Thymus (tissue), 14 donors: ENCODE measurements around the gene RAB27B. TPM values are rescaled to one million over a fixed set of nuclear protein-coding genes. Genes with fewer than 3 reads are reported as not detected.

Experiments used
- DNase-seq, 9 donors: peaks; one replicate each; pipeline ENCODE4 v3.0.0-alpha.2; 2013; ENCODE audit warnings: low spot score in 9 of 9, low read depth in 6 of 9, missing footprints in 1 of 9
- H3K27ac ChIP-seq, 2 donors: one replicate each; pipeline ENCODE4 v1.5.1; 2013; ENCODE audit warnings: control low read depth in 1 of 2, low read depth in 1 of 2, low read length in 1 of 2, mild to moderate bottlenecking in 1 of 2, moderate library complexity in 1 of 2
- H3K27me3 ChIP-seq, 2 donors: one replicate each; pipeline ENCODE4 v1.5.1; 2013; ENCODE audit warnings: low read length in 1 of 2; ENCODE audit not compliant: control insufficient read depth in 2 of 2, insufficient read depth in 1 of 2
- H3K36me3 ChIP-seq, 2 donors: one replicate each; pipeline ENCODE4 v1.5.1; 2013; ENCODE audit warnings: low read length in 1 of 2, mild to moderate bottlenecking in 1 of 2, moderate library complexity in 1 of 2; ENCODE audit not compliant: control insufficient read depth in 2 of 2, insufficient read depth in 2 of 2
- H3K4me1 ChIP-seq, 2 donors: one replicate each; pipeline ENCODE4 v1.5.1; 2013; ENCODE audit warnings: low read length in 2 of 2; ENCODE audit not compliant: control insufficient read depth in 2 of 2, insufficient read depth in 2 of 2
- H3K4me3 ChIP-seq, 2 donors: one replicate each; pipeline ENCODE4 v1.5.1; 2013; ENCODE audit warnings: low read length in 2 of 2, control low read depth in 1 of 2, mild to moderate bottlenecking in 1 of 2
- H3K9me3 ChIP-seq, 2 donors: one replicate each; pipeline ENCODE4 v1.5.1; 2013; ENCODE audit warnings: low read length in 1 of 2, mild to moderate bottlenecking in 1 of 2; ENCODE audit not compliant: control insufficient read depth in 2 of 2, insufficient read depth in 1 of 2
- WGBS: extraction: QIAGEN DNeasy Blood & Tissue Kit; methylation state at CpG from one replicate; pipeline ENCODE4 v1.1.7; 2013; 5-methylcytosine and 5-hydroxymethylcytosine counted together
- long read RNA-seq, 10 donors: transcript quantifications; one replicate each; lab custom pipeline, GENCODE V29; 2026
- polyA plus RNA-seq: library from polyadenylated mRNA; stranded (reverse); fragments of 200-250 nt; gene quantifications from one replicate; pipeline ENCODE4 v1.2.3, GENCODE V29; 2013
- total RNA-seq: library from RNA; stranded (reverse); fragments of 120-200 nt; gene quantifications from one replicate; pipeline ENCODE4 v1.2.4, GENCODE V29; 2013
- donor health status: healthy.

Gene RAB27B, protein sequence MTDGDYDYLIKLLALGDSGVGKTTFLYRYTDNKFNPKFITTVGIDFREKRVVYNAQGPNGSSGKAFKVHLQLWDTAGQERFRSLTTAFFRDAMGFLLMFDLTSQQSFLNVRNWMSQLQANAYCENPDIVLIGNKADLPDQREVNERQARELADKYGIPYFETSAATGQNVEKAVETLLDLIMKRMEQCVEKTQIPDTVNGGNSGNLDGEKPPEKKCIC
- 1.5 TPM for total RNA-seq
- polyA plus RNA-seq: 1.7 TPM
- long read RNA-seq, donor 1: 0 reads
- long read RNA-seq, donor 2: 0 reads
- long read RNA-seq, donor 3, full-length matches to known transcripts: 1 of 1 reads
- long read RNA-seq, donor 3, partial matches to known transcripts: 0 of 1 reads
- long read RNA-seq, donor 3, other reads (novel, unspliced or antisense): 0 of 1 reads
- long read RNA-seq, donor 4, full-length matches to known transcripts: 1 of 1 reads
- long read RNA-seq, donor 4, partial matches to known transcripts: 0 of 1 reads
- long read RNA-seq, donor 4, other reads (novel, unspliced or antisense): 0 of 1 reads
- long read RNA-seq, donor 5, full-length matches to known transcripts: 1 of 1 reads
- long read RNA-seq, donor 5, partial matches to known transcripts: 0 of 1 reads
- long read RNA-seq, donor 5, other reads (novel, unspliced or antisense): 0 of 1 reads
- long read RNA-seq, donor 6: 0 reads
- long read RNA-seq, donor 7: 0 reads
- long read RNA-seq, donor 8: 0 reads
- long read RNA-seq, donor 9, full-length matches to known transcripts: 1 of 1 reads
- long read RNA-seq, donor 9, partial matches to known transcripts: 0 of 1 reads
- long read RNA-seq, donor 9, other reads (novel, unspliced or antisense): 0 of 1 reads
- long read RNA-seq, donor 10, full-length matches to known transcripts: 1 of 1 reads
- long read RNA-seq, donor 10, partial matches to known transcripts: 0 of 1 reads
- long read RNA-seq, donor 10, other reads (novel, unspliced or antisense): 0 of 1 reads

DNA sequence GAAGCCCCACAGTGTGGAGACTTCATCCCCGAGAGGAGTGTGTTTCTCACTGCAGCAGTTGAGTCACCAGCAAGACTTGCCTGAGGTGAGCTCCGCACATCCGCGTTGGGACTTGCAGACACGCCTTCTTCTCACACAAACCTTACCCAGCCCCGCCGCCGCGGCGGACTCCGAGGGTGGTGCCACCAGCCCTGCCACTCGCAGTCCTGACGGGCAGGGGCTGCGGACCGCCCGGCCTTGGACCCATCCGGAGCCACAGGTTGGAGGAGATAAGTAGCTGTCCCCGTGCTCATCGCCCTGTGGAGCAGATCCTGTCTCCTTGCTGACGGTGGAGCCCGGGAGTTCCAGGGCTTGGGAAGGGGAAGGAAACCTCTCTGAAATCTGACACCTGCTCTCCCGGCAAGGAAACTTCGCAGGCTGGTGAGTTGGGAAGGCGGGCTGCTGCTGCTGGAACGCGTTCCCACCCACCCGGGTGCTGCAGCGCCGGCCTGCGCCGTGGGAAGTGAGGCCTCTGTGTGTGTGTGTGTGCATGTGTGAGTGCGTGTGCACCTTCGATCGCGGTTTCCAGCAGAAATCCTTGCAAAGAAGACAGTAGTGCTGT, at the start of gene RAB27B:
Gene RAB27B (plus strand): TSS at position 197 of the 601 bp plus-strand sequence. CDS start 49,109 bp downstream, outside the sequence.
- H3K27ac ChIP-seq: peak within 1 kb of the TSS in 1 of 2 donors; percentile 60
- peak in 7 of 9 donors; percentile 15 to 73 (median 34) for DNase-seq
- H3K4me1 ChIP-seq: peaks cover 7 to 13% of the 10 kb centered on the region in 2 donors
- H3K4me3 ChIP-seq: peak within 1 kb of the TSS; percentile 35 to 55
- under 1% methylated on average over 35 of the region's 35 CpGs for WGBS
- H3K27me3 ChIP-seq: peaks cover 0 to 3% of the 10 kb centered on the region in 2 donors
- H3K9me3 ChIP-seq: no peaks in the 10 kb centered on the region
- no peaks in the 10 kb centered on the region for H3K36me3 ChIP-seq

DNA sequence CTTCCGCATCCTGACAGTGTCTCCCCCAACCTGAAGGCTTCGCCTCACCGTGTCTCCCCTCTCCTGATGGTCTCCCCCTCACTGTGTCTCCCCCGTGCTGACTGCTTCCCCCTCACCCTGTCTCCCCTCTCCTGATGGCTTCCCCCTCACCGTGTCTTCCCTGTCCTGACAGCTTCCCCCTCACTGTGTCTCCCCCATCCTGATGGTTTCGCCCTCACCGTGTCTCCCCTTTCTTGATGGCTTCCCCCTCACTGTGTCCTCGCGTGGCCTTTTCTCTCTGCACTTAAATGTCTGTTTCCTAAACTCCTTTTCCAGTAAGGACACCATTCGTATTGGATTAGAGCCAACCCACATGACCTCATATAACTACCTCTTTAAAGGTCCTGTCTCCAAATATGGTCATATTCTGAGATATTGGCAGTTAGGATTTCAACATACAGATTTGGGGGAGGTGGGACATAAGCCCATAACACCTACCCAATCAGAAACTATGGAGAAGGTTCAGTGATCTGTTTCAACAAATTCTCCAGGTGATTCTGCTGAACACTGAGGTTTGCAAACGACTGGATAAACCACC, 47.9 kb upstream of the RAB27B start:
- H3K4me3 ChIP-seq: no peak overlapping the region
- H3K27me3 ChIP-seq: no peaks in the 10 kb centered on the region
- H3K27ac ChIP-seq: no peak overlapping the region
- no peaks in the 10 kb centered on the region for H3K36me3 ChIP-seq
- no peaks in the 10 kb centered on the region for H3K4me1 ChIP-seq
- no peaks in the 10 kb centered on the region for H3K9me3 ChIP-seq
- WGBS: 87% methylated on average over 11 of the region's 11 CpGs
- DNase-seq: no peak

DNA sequence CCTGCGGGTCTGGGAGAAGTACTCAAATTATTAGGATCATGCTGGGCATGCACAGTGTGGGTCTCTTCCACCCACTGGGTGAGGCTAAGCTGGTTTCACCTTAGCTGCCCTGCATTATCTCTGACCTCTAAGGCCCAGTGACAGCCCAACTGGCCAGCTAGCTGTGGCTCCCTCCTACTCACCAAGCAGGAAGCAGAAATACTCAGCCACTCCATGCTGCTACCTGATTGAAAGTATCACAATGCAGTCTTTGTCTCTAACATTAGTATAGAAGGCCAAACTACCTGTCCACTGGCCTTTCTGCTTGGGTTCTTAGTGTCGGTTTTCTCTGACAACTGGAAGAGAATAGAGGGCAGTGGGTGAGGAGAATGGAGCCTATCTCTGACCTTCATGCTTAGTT, 47.3 kb upstream of the RAB27B start:
- Histone ChIP-seq H3K36me3 (no peaks in the 10 kb centered on the region), H3K4me1 (no peaks in the 10 kb centered on the region), H3K27ac (no peak overlapping the region), H3K4me3 (no peak overlapping the region), H3K9me3 (no peaks in the 10 kb centered on the region), H3K27me3 (no peaks in the 10 kb centered on the region)
- WGBS: 94% methylated on average over 2 of the region's 2 CpGs
- no peak for DNase-seq

DNA sequence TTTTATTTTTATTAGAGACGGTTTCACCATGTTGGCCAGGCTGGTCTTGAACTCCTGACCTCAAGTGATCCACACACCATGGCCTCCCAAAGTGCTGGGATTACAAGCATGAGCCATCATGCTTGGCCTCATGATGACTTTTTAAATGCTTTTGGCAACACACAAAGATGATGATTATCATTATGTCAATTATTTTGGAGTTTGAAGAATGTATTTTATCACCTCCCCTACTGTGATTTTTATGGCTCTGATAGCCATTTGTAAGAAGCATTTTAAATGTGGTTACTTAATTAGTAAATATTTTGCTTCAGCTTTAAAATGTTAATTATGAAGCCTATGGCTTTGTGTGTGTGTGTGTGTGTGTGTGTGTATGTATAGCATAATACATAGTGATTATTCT, 45.1 kb upstream of the RAB27B start:
- Histone ChIP-seq H3K27ac (no peak overlapping the region), H3K27me3 (no peaks in the 10 kb centered on the region), H3K36me3 (no peaks in the 10 kb centered on the region), H3K4me3 (no peak overlapping the region), H3K4me1 (peaks cover 0 to 3% of the 10 kb centered on the region in 2 donors), H3K9me3 (no peaks in the 10 kb centered on the region)
- DNase-seq: no peak
- WGBS: 97% methylated on average over 1 of the region's 1 CpG

DNA sequence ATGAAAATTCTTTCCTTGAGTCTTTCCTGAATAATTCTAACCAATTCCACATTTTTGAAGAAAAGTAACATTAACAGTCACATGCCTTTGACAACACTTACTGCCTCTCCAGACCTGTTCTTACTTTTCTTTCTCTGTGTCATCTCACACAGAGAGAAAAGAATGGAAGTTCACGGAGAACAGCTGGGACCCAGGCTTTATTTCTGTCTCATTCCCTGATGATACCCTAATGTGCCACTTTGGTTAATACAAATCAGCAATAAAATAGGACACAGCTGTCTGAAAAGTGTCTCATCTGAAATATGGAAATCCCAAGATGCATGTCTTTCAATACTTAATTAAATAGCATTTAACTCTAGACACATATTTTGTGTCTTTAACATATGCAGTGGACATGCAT, 42.1 kb upstream of the RAB27B start:
- no peak overlapping the region for H3K4me3 ChIP-seq
- no peak overlapping the region for H3K27ac ChIP-seq
- DNase-seq: no peak
- H3K9me3 ChIP-seq: no peaks in the 10 kb centered on the region
- no peaks in the 10 kb centered on the region for H3K27me3 ChIP-seq
- H3K36me3 ChIP-seq: no peaks in the 10 kb centered on the region
- WGBS: 96% methylated on average over 1 of the region's 1 CpG
- H3K4me1 ChIP-seq: peaks cover 0 to 3% of the 10 kb centered on the region in 2 donors

DNA sequence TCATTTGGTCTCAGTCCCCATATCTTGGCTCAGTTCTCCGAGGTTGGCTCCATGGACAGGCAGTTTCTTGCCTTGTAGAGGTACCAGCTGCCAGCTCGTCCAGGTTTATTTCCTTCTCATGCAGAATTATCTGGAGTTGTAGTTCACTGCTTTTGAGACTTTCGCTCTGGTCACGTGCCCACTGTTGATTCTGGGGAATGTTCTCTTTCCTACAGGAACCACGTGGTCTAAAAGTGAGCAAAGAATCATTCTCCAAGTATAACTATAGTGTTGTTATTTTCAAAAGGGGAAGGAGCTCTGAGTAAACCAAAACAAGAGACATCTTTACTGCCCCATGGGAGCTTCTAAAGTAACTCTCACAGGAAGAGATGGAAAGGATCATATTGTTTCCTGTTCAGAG, 41.2 kb upstream of the RAB27B start:
- no peaks in the 10 kb centered on the region for H3K36me3 ChIP-seq
- peaks cover 0 to 4% of the 10 kb centered on the region in 2 donors for H3K9me3 ChIP-seq
- no peak for DNase-seq
- no peak overlapping the region for H3K27ac ChIP-seq
- H3K27me3 ChIP-seq: no peaks in the 10 kb centered on the region
- 66% methylated on average over 5 of the region's 5 CpGs for WGBS
- H3K4me3 ChIP-seq: no peak overlapping the region
- H3K4me1 ChIP-seq: peaks cover 0 to 3% of the 10 kb centered on the region in 2 donors

DNA sequence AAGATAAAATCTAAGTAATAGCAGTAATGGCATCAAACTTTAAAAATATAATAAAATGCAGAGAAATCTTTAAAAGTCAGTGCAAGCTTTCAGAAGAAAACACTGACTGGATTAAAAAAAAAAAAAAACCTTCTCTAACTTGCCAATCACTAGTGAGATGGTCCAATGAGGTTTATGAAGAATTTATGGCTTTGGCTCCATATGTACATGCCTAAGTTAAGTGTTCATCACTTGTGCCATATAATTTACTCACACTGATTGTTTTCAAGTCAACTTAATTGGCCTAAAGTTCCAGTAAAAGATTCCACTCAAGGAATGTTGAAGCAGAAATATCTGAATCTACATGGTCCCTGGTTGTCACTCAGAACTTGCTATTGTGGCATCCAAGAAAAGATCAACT, 40.7 kb upstream of the RAB27B start:
- Histone ChIP-seq H3K27me3 (no peaks in the 10 kb centered on the region), H3K36me3 (no peaks in the 10 kb centered on the region), H3K4me3 (no peak overlapping the region), H3K27ac (no peak overlapping the region), H3K9me3 (peaks cover 0 to 4% of the 10 kb centered on the region in 2 donors), H3K4me1 (peaks cover 0 to 3% of the 10 kb centered on the region in 2 donors)
- DNase-seq: no peak

DNA sequence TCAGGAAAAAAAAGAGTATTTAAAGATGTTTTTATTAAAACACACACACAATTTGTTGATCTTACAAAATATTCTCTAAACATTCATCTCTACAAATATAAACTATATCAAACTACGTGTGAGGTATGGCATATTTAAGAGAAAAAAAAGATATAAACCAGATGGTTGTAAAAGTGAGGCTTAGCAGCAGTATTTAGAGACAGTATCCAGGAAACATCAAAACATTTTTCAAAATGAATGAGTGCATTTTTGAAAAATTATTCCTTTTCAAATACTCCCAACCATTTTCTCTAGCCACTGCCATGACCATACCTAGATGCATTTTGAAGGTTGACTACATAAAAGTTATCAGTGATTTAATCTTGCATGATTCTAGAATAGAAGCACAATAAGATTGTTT, 38.2 kb upstream of the RAB27B start:
- Histone ChIP-seq H3K4me1 (peaks cover 0 to 3% of the 10 kb centered on the region in 2 donors), H3K27me3 (no peaks in the 10 kb centered on the region), H3K4me3 (no peak overlapping the region), H3K9me3 (peaks cover 0 to 4% of the 10 kb centered on the region in 2 donors), H3K36me3 (no peaks in the 10 kb centered on the region), H3K27ac (no peak overlapping the region)
- DNase-seq: no peak
- 91% methylated on average over 1 of the region's 1 CpG for WGBS
